HepG2 (cell line): ENCODE data around the gene C2CD2. TPM values are rescaled to one million over a fixed set of nuclear protein-coding genes. Genes with fewer than 3 reads are reported as not detected.

Source experiments
- ARID4A ChIP-seq: sonication (generic); formaldehyde crosslinking; IDR thresholded peaks from 2 replicates; pipeline ENCODE4 v1.5.0; 2020; ENCODE audit warnings: mild to moderate bottlenecking, missing genetic modification reagents, borderline replicate concordance
- BRD4 ChIP-seq: sonication (generic); formaldehyde crosslinking; IDR thresholded peaks from 2 replicates; pipeline ENCODE4 v1.4.0; 2020; ENCODE audit warnings: missing genetic modification reagents
- DZIP1 ChIP-seq: sonication (generic); formaldehyde crosslinking; IDR thresholded peaks from 2 replicates; pipeline ENCODE4 v1.5.0; 2020; ENCODE audit warnings: mild to moderate bottlenecking, missing genetic modification reagents
- HOXA3 ChIP-seq: sonication (generic); formaldehyde crosslinking; IDR thresholded peaks from 2 replicates; pipeline ENCODE4 v1.5.0; 2020; ENCODE audit warnings: missing genetic modification reagents
- MATR3 ChIP-seq: sonication (generic); formaldehyde crosslinking; IDR thresholded peaks from 2 replicates; pipeline ENCODE4 v1.4.0; 2020; ENCODE audit warnings: missing genetic modification reagents
- MED1 ChIP-seq: sonication (generic); formaldehyde crosslinking; IDR thresholded peaks from 2 replicates; pipeline ENCODE4 v1.4.0; 2020; ENCODE audit warnings: missing genetic modification reagents
- NR2F1 ChIP-seq, 2 experiments: fragments of 450-650 bp in 1 of 2; formaldehyde crosslinking in 1 of 2; IDR thresholded peaks; 2 replicates each; pipeline versions ENCODE4 v1.5.0 to v1.6.1; 2016 to 2020; ENCODE audit warnings: mild to moderate bottlenecking in 1 of 2, missing compliant biosample characterization in 1 of 2, missing genetic modification reagents in 1 of 2, moderate library complexity in 1 of 2
- PTBP1 ChIP-seq: fragments of 200-400 bp; formaldehyde crosslinking; IDR thresholded peaks from 2 replicates; pipeline ENCODE4 v1.6.1; 2018; ENCODE audit warnings: low read length, low read depth; ENCODE audit not compliant: poor library complexity, severe bottlenecking
- SMYD3 ChIP-seq: sonication (generic); formaldehyde crosslinking; IDR thresholded peaks from 2 replicates; pipeline ENCODE4 v1.8.1; 2023; ENCODE audit warnings: mild to moderate bottlenecking, missing genetic modification reagents
- ZNF18 ChIP-seq: sonication (generic); formaldehyde crosslinking; IDR thresholded peaks from 2 replicates; pipeline ENCODE4 v1.8.0; 2022; ENCODE audit warnings: mild to moderate bottlenecking, missing genetic modification reagents; ENCODE audit not compliant: insufficient replicate concordance
- ZNF556 ChIP-seq: sonication (generic); formaldehyde crosslinking; IDR thresholded peaks from 2 replicates; pipeline ENCODE4 v1.4.0; 2020; ENCODE audit warnings: mild to moderate bottlenecking, missing genetic modification reagents, borderline replicate concordance
- ZNF766 ChIP-seq: sonication (generic); formaldehyde crosslinking; IDR thresholded peaks from 2 replicates; pipeline ENCODE4 v1.5.0; 2020; ENCODE audit warnings: missing genetic modification reagents, borderline replicate concordance
- ZNF878 ChIP-seq: sonication (generic); formaldehyde crosslinking; IDR thresholded peaks from 2 replicates; pipeline ENCODE4 v1.8.1; 2023; ENCODE audit warnings: mild to moderate bottlenecking, missing genetic modification reagents, moderate library complexity
- polyA plus RNA-seq, 8 experiments: library from polyadenylated mRNA; depleted of rRNA in 3 of 8; stranded (reverse) in 7 of 8; unstranded in 1 of 8; fragments of >200 nt; fragmentation: Illumina TruSeq in 4 of 8; extraction: Trizol in 4 of 8; gene quantifications; 2 replicates each; pipeline versions ENCODE4 v1.2.1 to v1.2.3, GENCODE V29; 2011 to 2016; ENCODE audit warnings: low read depth in 4 of 8, missing spikeins in 1 of 8, mixed read lengths in 1 of 8; ENCODE audit not compliant: insufficient read depth in 1 of 8
- total RNA-seq, 5 experiments: library from RNA; depleted of rRNA; stranded (reverse); fragments of >200 nt; fragmentation: Illumina TruSeq; extraction: Trizol; gene quantifications; 2 replicates each; pipeline ENCODE4 v1.2.3, GENCODE V29; 2016; ENCODE audit warnings: low read depth in 1 of 5
- TF ChIP-seq, protein P1 (sequence below): sonication (generic); formaldehyde crosslinking; IDR thresholded peaks from 2 replicates; pipeline ENCODE4 v1.4.0; 2020; ENCODE audit warnings: missing genetic modification reagents, borderline replicate concordance
- TF ChIP-seq, protein P2 (sequence below): IDR thresholded peaks from 2 replicates; pipeline ENCODE4 v1.6.1; 2016

C2CD2 gene
- total and polyA plus RNA-seq, 2 of the 13 experiments (the other 11 are each of a cell fraction or from before 2014, with no cell fraction given), result 12.5 to 19.7 TPM

DNA sequence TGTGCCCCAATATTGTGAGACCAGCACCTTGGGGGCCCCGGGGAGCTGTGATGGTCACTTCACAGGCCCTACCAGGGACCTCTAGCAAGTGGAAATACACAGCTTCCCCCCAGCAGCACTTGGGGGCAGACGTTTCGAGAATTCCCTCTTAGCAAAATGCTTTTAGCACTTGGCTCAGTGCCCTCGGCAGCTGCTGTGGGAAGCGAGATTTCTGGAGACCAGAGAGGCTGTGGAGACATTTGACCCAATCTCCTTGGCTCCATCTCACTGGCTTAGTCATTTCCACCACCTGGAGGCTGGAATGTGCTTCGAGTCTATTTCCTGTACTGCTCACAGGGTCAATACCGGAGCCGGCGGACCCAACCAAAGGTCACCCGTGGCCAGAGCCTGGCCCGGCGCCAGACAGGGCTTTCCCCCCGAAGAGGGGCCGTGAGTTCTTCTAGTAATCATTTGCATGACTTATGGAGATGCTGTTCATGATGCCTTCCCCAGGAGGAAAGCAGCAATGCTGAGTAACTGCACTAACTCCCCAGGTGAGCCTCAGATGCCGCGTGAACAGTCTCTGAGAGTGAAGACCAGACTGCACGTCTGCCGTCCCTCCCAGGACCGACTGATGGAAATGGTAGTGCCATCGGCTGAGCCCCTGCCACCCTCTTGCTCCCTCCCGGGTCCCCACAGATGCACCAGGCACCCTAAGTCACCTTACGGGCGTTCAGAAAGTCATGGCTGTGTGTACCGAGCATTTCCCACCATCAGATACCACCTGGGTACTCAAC lies 4.4 kb upstream of the C2CD2 start (continued):
- TF ChIP-seq, protein P1, sequence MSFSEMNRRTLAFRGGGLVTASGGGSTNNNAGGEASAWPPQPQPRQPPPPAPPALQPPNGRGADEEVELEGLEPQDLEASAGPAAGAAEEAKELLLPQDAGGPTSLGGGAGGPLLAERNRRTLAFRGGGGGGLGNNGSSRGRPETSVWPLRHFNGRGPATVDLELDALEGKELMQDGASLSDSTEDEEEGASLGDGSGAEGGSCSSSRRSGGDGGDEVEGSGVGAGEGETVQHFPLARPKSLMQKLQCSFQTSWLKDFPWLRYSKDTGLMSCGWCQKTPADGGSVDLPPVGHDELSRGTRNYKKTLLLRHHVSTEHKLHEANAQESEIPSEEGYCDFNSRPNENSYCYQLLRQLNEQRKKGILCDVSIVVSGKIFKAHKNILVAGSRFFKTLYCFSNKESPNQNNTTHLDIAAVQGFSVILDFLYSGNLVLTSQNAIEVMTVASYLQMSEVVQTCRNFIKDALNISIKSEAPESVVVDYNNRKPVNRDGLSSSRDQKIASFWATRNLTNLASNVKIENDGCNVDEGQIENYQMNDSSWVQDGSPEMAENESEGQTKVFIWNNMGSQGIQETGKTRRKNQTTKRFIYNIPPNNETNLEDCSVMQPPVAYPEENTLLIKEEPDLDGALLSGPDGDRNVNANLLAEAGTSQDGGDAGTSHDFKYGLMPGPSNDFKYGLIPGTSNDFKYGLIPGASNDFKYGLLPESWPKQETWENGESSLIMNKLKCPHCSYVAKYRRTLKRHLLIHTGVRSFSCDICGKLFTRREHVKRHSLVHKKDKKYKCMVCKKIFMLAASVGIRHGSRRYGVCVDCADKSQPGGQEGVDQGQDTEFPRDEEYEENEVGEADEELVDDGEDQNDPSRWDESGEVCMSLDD (CRISPR knock-in tag), result no peak
- TF ChIP-seq MATR3 (CRISPR knock-in tag) (no peak), MED1 (peak; percentile 62), ARID4A (CRISPR knock-in tag) (peak; percentile 63; the same call in 1 of the 2 replicates), ZNF766 (CRISPR knock-in tag) (no peak), ZNF18 (peak; percentile 26), SMYD3 (CRISPR knock-in tag) (no peak), ZNF878 (CRISPR knock-in tag) (no peak), HOXA3 (CRISPR knock-in tag) (peak; percentile 71), BRD4 (CRISPR knock-in tag) (0 out of 2 replicates have a peak, but pooled peaks have one; percentile 9), DZIP1 (CRISPR knock-in tag) (no peak), NR2F1 (CRISPR knock-in tag; IDR thresholded peaks at IDR 0.05) (peak; percentile 72 to 78), ZNF556 (CRISPR knock-in tag) (no peak), PTBP1 (no peak)
- TF ChIP-seq, protein P2, sequence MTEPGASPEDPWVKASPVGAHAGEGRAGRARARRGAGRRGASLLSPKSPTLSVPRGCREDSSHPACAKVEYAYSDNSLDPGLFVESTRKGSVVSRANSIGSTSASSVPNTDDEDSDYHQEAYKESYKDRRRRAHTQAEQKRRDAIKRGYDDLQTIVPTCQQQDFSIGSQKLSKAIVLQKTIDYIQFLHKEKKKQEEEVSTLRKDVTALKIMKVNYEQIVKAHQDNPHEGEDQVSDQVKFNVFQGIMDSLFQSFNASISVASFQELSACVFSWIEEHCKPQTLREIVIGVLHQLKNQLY (CRISPR knock-in tag), result peak; percentile 60; the same call in 1 of the 2 replicates
